ENCODE data around the gene EHMT1.

EHMT1 gene

GRCh38 chr9:137613259-137613658 is 5.5 kb upstream of the EHMT1 start:
- H3K36me3 ChIP-seq (ENCODE audit: low read depth), result peaks cover 59% of the 10 kb centered on the region
- H3K4me1 ChIP-seq (ENCODE audit: insufficient read depth, poor library complexity, severe bottlenecking), result peaks cover 34% of the 10 kb centered on the region
- H3K9me3 ChIP-seq (ENCODE audit: severe bottlenecking), result no peaks in the 10 kb centered on the region
- no peak for ATAC-seq (ENCODE audit: low read depth)
- TF ChIP-seq, protein P1, sequence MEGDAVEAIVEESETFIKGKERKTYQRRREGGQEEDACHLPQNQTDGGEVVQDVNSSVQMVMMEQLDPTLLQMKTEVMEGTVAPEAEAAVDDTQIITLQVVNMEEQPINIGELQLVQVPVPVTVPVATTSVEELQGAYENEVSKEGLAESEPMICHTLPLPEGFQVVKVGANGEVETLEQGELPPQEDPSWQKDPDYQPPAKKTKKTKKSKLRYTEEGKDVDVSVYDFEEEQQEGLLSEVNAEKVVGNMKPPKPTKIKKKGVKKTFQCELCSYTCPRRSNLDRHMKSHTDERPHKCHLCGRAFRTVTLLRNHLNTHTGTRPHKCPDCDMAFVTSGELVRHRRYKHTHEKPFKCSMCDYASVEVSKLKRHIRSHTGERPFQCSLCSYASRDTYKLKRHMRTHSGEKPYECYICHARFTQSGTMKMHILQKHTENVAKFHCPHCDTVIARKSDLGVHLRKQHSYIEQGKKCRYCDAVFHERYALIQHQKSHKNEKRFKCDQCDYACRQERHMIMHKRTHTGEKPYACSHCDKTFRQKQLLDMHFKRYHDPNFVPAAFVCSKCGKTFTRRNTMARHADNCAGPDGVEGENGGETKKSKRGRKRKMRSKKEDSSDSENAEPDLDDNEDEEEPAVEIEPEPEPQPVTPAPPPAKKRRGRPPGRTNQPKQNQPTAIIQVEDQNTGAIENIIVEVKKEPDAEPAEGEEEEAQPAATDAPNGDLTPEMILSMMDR (IDR thresholded peaks at IDR 0.05; ENCODE audit: poor library complexity, severe bottlenecking), result no peak
- H3K27ac ChIP-seq (ENCODE audit: poor library complexity, severe bottlenecking), result peak overlapping the region; percentile 99
- H3K27me3 ChIP-seq (ENCODE audit: insufficient read depth, poor library complexity, severe bottlenecking), result no peaks in the 10 kb centered on the region
- peak overlapping the region; percentile 12 for H3K4me3 ChIP-seq (ENCODE audit: severe bottlenecking)
- DNase-seq (ENCODE audit: low spot score), result no peak

GRCh38 chr9:137613738-137614523 is 4.9 kb upstream of the EHMT1 start:
- H3K27ac ChIP-seq (ENCODE audit: poor library complexity, severe bottlenecking), result peak overlapping the region; percentile 99
- H3K4me1 ChIP-seq (ENCODE audit: insufficient read depth, poor library complexity, severe bottlenecking), result peaks cover 34% of the 10 kb centered on the region
- H3K4me3 ChIP-seq (ENCODE audit: severe bottlenecking), result no peak overlapping the region
- DNase-seq (ENCODE audit: low spot score) (no peak), ATAC-seq (ENCODE audit: low read depth) (no peak)
- no peaks in the 10 kb centered on the region for H3K27me3 ChIP-seq (ENCODE audit: insufficient read depth, poor library complexity, severe bottlenecking)
- H3K9me3 ChIP-seq (ENCODE audit: severe bottlenecking), result no peaks in the 10 kb centered on the region
- TF ChIP-seq, protein P1 (IDR thresholded peaks at IDR 0.05; ENCODE audit: poor library complexity, severe bottlenecking), result no peak
- H3K36me3 ChIP-seq (ENCODE audit: low read depth), result peaks cover 52% of the 10 kb centered on the region

- no peak for ATAC-seq (ENCODE audit: low read depth)
Observed at GRCh38 chr9:137614631-137615386, 4.0 kb upstream of the EHMT1 start.

DNA sequence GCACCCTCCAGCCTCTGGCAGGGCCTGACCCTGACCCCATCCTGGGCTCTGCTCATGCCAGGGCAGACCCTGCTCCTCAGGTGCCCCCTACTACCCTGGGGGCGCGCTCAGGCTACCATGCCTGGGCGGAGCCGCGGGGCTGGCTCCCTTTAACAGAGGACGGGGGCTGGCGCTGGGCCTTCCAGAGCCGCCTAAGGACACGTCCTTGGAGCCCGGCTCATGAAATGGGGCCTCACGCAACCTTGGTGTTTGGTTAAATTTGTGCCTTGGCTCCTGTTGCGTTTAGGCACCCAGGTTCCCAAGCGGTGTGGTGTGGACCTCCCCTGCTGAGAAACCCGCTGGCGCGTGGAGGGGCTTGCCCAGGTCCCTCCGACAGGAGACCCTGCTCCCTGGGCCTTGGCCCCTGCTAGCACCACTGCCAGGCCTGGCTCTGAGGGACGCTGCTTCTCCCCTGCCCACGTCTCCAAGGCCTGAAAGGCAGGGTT is 3.4 kb upstream of the EHMT1 start:
- Histone ChIP-seq H3K27me3 (ENCODE audit: insufficient read depth, poor library complexity, severe bottlenecking) (no peaks in the 10 kb centered on the region), H3K9me3 (ENCODE audit: severe bottlenecking) (no peaks in the 10 kb centered on the region), H3K4me3 (ENCODE audit: severe bottlenecking) (no peak overlapping the region), H3K27ac (ENCODE audit: poor library complexity, severe bottlenecking) (peak overlapping the region; percentile 99), H3K36me3 (ENCODE audit: low read depth) (peaks cover 44% of the 10 kb centered on the region), H3K4me1 (ENCODE audit: insufficient read depth, poor library complexity, severe bottlenecking) (peaks cover 38% of the 10 kb centered on the region)
- TF ChIP-seq, protein P1 (IDR thresholded peaks at IDR 0.05; ENCODE audit: poor library complexity, severe bottlenecking), result no peak
- no peak for DNase-seq (ENCODE audit: low spot score)
- no peak for ATAC-seq (ENCODE audit: low read depth)

More at GRCh38 chr9:137614631-137615386, 4.0 kb upstream of the EHMT1 start:
- Histone ChIP-seq H3K27me3 (ENCODE audit: insufficient read depth, poor library complexity, severe bottlenecking) (no peaks in the 10 kb centered on the region), H3K27ac (ENCODE audit: poor library complexity, severe bottlenecking) (peak overlapping the region; percentile 99), H3K4me1 (ENCODE audit: insufficient read depth, poor library complexity, severe bottlenecking) (peaks cover 34% of the 10 kb centered on the region), H3K9me3 (ENCODE audit: severe bottlenecking) (no peaks in the 10 kb centered on the region), H3K4me3 (ENCODE audit: severe bottlenecking) (no peak overlapping the region), H3K36me3 (ENCODE audit: low read depth) (peaks cover 43% of the 10 kb centered on the region)
- no peak for DNase-seq (ENCODE audit: low spot score)
- TF ChIP-seq, protein P1 (IDR thresholded peaks at IDR 0.05; ENCODE audit: poor library complexity, severe bottlenecking), result no peak

Measured in RWPE2 (cell line).